Daoy (cell line): ENCODE data around the gene DRGX. TPM values are rescaled to one million over a fixed set of nuclear protein-coding genes. Genes with fewer than 3 reads are reported as not detected.
A peak's percentile ranks its signal among the peaks of the same experiment; 100 is the strongest.

ENCODE experiments used
- DNase-seq: peaks from one replicate; pipeline ENCODE4 v3.0.0-alpha.2; 2015; ENCODE audit warnings: low read depth
- total RNA-seq: library from RNA; depleted of rRNA; stranded (reverse); fragments of >200 nt; shearing (Covaris generic); gene quantifications from 2 replicates; pipeline ENCODE4 v1.2.3, GENCODE V29; 2014

Gene DRGX
- total RNA-seq, 1 experiment from 2014 or later, result not detected

GRCh38 chr10:49361735-49362568 lies 33.9 kb downstream of the DRGX start:
- DNase-seq, result no peak

GRCh38 chr10:49361178-49361554 lies 34.7 kb downstream of the DRGX start:
- no peak for DNase-seq

DNA sequence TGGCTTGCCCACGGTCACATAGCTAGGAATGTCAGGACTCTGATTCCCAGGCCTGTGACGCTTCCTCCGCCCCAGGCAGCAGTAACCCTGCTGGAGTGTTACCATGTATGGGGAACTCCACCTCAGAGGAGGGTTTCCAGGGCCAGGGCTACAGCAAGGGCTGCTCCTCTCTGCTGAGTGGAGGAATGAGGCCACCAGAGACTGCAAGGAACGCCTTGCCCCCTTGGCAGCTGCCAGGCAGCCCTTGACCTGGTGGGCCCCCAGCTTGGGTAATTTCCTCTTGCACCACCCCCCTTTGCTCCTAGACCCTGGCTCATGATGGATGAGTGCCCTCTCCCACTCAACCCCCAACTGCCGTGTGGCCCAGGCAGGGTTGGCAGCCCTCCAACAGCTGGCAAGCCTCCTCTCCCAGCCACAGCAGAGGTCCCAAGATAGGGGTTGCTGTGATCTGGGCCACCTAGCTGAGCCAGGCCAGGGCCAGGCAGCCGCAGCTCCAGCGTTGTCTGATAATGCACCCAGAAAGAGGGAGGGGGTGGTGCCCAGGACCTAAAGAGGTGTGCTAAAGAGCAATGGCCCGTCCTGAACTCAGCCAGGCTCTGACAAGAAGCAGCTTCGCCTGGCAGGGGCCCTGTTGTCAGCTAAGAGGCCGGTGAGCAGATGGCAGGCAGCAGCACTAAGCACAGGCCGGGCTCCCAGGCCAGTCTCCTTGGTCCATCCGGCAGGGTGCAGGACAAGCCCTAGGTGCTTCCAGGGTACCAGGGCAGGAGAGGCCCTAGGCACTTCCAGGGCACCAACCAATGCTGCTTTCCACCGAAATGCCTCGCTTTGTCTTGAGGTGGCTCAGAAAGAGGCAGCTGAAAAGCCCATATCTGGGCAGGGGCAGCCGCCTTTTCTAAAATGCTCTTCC lies 35.4 kb downstream of the DRGX start:
- DNase-seq, result peak; percentile 9

GRCh38 chr10:49359349-49360270 lies 36.3 kb downstream of the DRGX start:
- peak; percentile 23 for DNase-seq

DNA sequence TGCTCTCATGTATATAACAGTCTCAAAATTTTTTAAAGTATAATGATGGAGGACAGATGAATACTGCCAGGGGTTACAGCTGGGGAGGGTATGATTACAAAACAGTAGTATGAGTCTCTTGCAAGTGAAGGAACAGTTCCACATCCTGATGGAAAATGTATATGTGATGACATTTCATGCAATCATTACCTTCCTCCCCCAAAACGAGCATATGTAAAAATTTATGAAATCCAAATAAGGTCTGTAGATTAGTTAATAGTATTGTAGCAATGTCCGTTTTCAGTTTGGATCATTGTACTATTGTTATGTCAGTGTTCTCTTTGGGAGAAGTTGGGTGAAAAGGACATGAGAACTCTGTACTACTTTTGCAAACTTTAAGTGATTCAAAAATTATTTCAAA lies 38.0 kb downstream of the DRGX start:
- no peak for DNase-seq

- no peak for DNase-seq
Measured at GRCh38 chr10:49356944-49357343, 38.9 kb downstream of the DRGX start.

DNA sequence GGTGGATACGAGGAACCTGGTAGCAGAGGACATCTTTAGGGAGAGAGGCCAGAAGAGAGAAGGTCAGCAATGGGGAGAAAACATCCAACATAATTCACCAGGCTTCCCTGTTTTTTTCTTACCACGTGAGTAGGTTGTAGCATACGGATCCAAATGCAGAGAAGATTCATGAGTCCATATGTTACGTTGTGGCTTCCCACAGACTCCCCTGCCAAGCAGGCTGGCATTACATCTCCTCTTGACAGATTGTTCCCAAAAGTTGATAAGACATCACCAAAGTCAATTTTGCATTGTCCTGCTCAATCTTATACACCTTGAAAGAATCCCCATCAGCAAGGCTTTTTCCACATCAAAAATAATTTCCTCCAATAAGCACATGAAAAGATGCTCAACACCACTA lies 39.7 kb downstream of the DRGX start:
- DNase-seq, result no peak

DNA sequence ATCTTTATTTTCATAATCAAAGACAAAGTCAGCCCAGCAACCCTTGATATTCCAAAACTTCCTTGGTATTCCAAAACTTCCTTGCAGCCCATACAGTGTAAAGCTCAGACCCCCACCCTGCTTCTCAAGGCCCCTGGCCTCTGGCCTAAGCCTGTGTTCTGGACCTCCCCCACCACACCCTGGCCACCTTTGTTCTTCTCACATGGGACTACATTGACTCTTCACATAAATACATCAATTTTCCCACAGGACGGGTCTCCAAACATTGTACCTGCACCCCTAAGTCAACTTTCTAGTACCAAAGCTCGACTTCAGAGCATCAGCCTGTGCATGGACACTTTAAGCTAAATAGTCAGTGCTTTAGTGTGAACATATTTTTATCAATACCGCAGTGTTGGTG lies 40.7 kb downstream of the DRGX start:
- DNase-seq, result no peak

- DNase-seq, result no peak
Measured at GRCh38 chr10:49354593-49354992, 41.3 kb downstream of the DRGX start.

- DNase-seq, result no peak
Measured at GRCh38 chr10:49353895-49354566, 41.9 kb downstream of the DRGX start.

DNA sequence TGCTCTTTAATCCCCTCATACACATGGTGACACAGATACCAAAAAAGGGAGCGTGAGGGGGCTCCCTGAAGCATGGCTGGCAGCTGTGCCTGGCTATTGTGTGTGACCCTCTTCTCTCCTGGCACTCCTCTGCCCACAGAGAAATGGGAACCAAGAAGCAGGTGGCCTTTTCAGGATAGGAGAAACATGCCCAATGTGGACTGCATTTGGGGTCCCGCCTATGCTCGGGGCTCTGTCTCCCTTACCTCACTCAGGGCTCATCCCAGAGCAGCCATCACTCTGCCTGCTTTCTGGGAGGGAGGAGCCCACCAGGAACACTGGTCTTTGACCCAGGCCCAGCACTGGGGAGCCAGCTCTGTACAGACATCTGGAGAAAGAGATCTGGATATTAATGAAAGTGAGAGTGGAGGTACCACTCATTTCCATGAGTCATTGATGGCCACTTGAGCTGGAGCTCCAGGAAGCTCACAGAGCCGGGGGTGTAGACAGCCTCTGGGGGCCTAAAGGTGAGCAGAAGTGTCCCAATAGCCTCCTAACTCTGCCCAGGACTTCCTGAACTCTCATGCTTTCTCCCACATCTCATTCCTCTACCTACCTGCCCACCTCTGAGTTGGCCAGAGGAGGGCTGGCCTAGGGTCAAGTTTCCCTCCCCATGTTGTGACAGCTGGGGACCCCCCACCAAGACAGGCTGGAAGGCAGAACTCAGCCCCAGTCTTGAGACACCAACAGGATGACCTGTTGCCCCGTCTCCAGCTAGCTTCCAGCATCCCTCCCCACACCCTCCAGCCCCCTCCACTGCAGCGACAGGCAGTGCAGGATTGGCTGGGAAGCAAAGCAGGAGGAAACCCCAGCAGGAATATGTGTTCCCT lies 42.6 kb downstream of the DRGX start:
- DNase-seq, result no peak

GRCh38 chr10:49352323-49352722 lies 43.6 kb downstream of the DRGX start:
- no peak for DNase-seq

GRCh38 chr10:49351669-49352068 lies 44.2 kb downstream of the DRGX start:
- no peak for DNase-seq

GRCh38 chr10:49350846-49351532 lies 44.9 kb downstream of the DRGX start:
- DNase-seq, result no peak

- DNase-seq, result no peak
Measured at GRCh38 chr10:49350138-49350537, 45.8 kb downstream of the DRGX start.

DNA sequence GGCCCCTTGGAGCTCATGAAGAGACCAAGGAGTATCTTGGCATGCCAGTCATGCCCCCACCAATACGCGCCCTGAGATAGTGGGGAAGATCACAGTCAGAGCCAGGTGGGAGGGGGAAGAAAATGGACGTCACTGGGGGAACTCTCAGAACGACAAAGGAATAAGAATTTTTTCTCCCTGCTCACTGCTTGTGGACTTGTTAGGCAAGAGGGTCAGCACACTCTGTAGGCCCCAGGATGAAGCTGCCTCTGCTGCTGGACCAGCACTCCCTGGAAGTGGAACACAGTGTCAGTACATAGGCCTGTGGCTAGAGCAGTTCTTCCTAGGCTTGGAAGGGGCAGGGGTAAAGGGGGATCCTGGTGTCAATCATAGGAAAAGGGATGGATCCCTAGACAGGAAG lies 46.5 kb downstream of the DRGX start:
- DNase-seq, result no peak

DNA sequence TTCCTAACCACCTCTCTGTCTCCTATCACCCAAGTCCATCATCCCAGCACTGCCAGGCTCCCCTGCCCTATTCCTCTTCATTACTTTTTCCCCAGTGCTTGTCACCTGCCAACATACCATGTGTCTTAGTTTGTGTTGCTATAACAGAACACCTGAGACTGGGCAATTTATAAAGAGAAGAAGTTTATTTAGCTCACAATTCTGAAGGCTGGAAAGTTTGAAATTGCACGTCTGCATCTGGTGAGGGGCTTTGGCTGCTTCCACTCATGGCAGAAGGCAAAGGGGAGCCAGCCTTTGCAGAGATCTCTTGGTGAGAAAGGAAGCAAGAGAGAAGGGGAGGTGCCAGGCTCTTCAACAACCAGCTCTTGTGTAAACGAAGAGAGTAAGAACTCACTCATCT lies 47.3 kb downstream of the DRGX start:
- DNase-seq, result no peak

DNA sequence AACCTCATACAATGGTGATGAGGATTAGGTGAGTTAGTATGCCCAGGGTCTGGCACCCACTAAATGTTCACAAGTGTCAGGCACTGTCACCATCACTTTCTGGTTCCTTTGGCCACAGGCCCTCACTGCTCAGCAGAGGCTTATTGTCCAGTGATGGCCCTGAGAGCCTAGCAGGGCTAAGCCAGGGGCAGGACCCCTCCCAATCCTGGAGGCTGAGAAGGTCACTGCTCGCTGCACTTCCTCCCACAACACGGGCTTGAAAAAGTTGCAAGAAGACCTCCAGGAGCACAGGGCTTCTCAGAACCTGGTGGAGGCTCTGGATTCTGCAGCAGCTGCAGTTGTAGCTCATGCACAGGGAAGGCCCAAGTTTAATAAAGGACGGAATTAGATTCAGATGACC lies 48.1 kb downstream of the DRGX start:
- no peak for DNase-seq

DNA sequence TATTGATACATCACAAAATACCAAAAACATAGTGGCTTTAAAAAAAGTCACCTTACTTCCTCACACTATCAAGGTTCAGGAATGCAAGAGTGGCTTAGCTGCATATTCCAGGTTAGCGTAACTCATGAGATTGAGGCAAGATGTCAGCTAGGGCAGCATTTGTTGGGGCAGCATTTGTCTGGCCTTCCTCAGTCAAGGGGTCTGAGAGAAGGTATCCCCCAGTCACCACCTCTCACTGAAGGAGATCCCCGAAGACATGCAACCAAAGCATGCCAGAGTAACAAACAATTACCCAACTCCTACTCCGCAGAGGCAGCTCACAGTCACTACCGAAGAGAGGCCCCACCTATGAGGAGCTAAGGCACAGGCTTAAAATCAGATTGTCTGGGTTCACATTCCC lies 48.5 kb downstream of the DRGX start:
- no peak for DNase-seq

GRCh38 chr10:49344840-49345239 lies 51.0 kb downstream of the DRGX start:
- no peak for DNase-seq
